Cardiac muscle cell (in vitro differentiated cells and primary cell): Measurements from ENCODE around the gene IRAK3. TPM values are rescaled to one million over a fixed set of nuclear protein-coding genes. Genes with fewer than 3 reads are reported as not detected.
"Not testable (repeated sequence)": the region's sequence is repeated elsewhere in the genome, so short reads cannot be mapped to it uniquely, and the experiment has no call there.

Experiments used
- DNase-seq, 2 donors: peaks; one replicate each; pipeline versions ENCODE4 v3.0.0 to v3.0.0-alpha.2; 2010 to 2017; ENCODE audit warnings: low read depth in 1 of 2, low spot score in 1 of 2
- H3K27ac ChIP-seq: fragments of 200-600 bp; sonication (generic); 2 replicates; pipeline ENCODE4 v1.5.1; 2016
- H3K27me3 ChIP-seq: fragments of 200-600 bp; sonication (generic); 2 replicates; pipeline ENCODE4 v1.6.0; 2016; ENCODE audit warnings: control low read depth
- H3K36me3 ChIP-seq: fragments of 200-600 bp; sonication (generic); 2 replicates; pipeline ENCODE4 v1.5.1; 2016; ENCODE audit warnings: control low read depth
- H3K4me1 ChIP-seq: fragments of 200-600 bp; sonication (generic); 2 replicates; pipeline ENCODE4 v1.8.1; 2017; ENCODE audit warnings: low read depth, mild to moderate bottlenecking, mixed run types
- H3K4me3 ChIP-seq: fragments of 200-600 bp; sonication (generic); 2 replicates; pipeline ENCODE4 v1.5.1; 2016; ENCODE audit warnings: mild to moderate bottlenecking
- H3K9me3 ChIP-seq: fragments of 200-600 bp; sonication (generic); 2 replicates; pipeline ENCODE4 v1.5.1; 2017; ENCODE audit warnings: low read depth, mild to moderate bottlenecking, control low read depth
- CTCF ChIP-seq: IDR thresholded peaks from 2 replicates; pipeline ENCODE4 v1.5.1; 2012; ENCODE audit warnings: low read depth, mild to moderate bottlenecking, low read length
- polyA plus RNA-seq: library from polyadenylated mRNA; unstranded; fragments of >200 nt; fragmentation: Nextera tagmentation; extraction: Ambion mirVana; gene quantifications from 2 replicates; pipeline ENCODE4 v1.2.1, GENCODE V29; 2016
- total RNA-seq: library from RNA; depleted of rRNA; stranded (reverse); fragments of >200 nt; gene quantifications from 2 replicates; pipeline ENCODE4 v1.2.3, GENCODE V29; 2016

Gene IRAK3
- total and polyA plus RNA-seq, 2 experiments from 2014 or later = 0.11 to 0.27 TPM

GRCh38 chr12:66165141-66165540 is 23.9 kb upstream of the IRAK3 start:
- Histone ChIP-seq H3K9me3 (no peaks in the 10 kb centered on the region), H3K4me3 (no peak overlapping the region), H3K36me3 (no peaks in the 10 kb centered on the region), H3K27me3 (no peaks in the 10 kb centered on the region), H3K27ac (no peak overlapping the region), H3K4me1 (no peaks in the 10 kb centered on the region)
- TF ChIP-seq CTCF = no peak
- DNase-seq = no peak

DNA sequence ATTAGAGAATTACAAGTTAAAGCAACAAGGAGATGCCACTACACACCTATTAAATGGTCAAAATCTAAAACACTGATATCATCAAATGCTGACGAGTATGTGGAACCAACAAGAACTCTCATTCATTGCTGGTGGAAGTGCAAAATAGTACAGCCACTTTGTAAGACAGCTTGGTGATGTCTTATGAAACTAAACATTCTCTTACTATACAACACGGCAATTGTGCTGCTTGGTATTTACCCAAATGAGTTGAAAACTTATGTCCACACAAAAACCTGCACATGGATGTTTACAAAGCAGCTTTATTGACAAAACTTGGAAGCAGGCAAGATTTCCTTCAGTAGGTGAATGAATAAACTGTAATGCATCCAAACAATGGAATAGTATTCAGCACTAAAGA is 22.5 kb upstream of the IRAK3 start:
- H3K4me3 ChIP-seq = no peak overlapping the region
- H3K4me1 ChIP-seq = no peaks in the 10 kb centered on the region
- DNase-seq = no peak
- no peak for TF ChIP-seq CTCF
- no peaks in the 10 kb centered on the region for H3K27me3 ChIP-seq
- H3K27ac ChIP-seq = no peak overlapping the region
- H3K36me3 ChIP-seq = no peaks in the 10 kb centered on the region
- H3K9me3 ChIP-seq = no peaks in the 10 kb centered on the region

DNA sequence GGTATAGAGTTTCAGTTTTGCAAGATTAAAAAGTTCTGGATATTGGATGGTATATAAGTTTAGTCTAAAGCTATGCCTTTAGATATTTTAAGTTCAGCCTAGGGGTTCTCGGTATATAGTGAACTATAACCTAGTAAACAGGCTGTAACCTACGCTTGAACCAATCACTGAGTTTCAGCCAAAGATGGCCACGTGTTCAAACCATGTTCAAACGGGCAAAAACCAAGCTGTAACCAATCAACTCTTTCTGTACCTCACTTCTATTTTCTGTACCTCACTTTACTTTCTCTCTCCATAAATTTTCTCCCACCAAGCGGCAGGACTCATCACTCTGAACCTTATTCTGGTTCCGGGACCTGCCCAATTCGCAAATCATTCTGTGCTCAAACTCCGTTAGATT is 20.6 kb upstream of the IRAK3 start:
- Histone ChIP-seq H3K27me3 (no peaks in the 10 kb centered on the region), H3K4me3 (no peak overlapping the region), H3K4me1 (no peaks in the 10 kb centered on the region), H3K27ac (peak overlapping the region; percentile 75), H3K36me3 (no peaks in the 10 kb centered on the region), H3K9me3 (no peaks in the 10 kb centered on the region)
- no peak for DNase-seq
- no peak for TF ChIP-seq CTCF

GRCh38 chr12:66169221-66170170 is 19.5 kb upstream of the IRAK3 start, which contains the start of gene TMBIM4:
Gene TMBIM4 (minus strand): TSS chr12:66169996. CDS start chr12:66169951, 45 bp downstream.
- Histone ChIP-seq H3K9me3 (no peaks in the 10 kb centered on the region), H3K4me3 (peak within 1 kb of the TSS; percentile 40), H3K27ac (peak within 1 kb of the TSS; percentile 75), H3K27me3 (no peaks in the 10 kb centered on the region), H3K36me3 (no peaks in the 10 kb centered on the region), H3K4me1 (no peaks in the 10 kb centered on the region)
- peak; percentile 82 to 96 for DNase-seq
- TF ChIP-seq CTCF = peak; percentile 45

DNA sequence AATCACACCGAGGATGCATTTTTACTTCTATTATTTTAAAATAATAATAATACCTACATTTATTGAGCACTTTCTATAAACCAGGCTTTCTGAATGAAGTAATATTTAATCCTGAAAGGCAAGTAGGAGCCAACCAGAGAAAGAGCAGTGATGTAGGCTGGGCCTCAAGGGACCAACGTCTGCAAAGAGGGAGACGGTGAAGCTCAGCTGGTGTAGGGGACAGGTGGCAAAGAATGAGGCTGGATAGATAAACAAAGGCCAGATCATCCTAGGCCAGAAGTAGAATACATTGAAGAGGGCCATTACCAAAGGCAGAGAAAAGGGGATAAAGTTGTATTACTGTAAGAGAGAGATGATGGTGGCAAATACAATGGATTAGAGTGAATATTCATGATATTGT is 18.4 kb upstream of the IRAK3 start:
- Histone ChIP-seq H3K36me3 (no peaks in the 10 kb centered on the region), H3K27ac (no peak overlapping the region), H3K9me3 (no peaks in the 10 kb centered on the region), H3K4me1 (no peaks in the 10 kb centered on the region), H3K4me3 (no peak overlapping the region), H3K27me3 (no peaks in the 10 kb centered on the region)
- TF ChIP-seq CTCF = no peak
- no peak for DNase-seq

DNA sequence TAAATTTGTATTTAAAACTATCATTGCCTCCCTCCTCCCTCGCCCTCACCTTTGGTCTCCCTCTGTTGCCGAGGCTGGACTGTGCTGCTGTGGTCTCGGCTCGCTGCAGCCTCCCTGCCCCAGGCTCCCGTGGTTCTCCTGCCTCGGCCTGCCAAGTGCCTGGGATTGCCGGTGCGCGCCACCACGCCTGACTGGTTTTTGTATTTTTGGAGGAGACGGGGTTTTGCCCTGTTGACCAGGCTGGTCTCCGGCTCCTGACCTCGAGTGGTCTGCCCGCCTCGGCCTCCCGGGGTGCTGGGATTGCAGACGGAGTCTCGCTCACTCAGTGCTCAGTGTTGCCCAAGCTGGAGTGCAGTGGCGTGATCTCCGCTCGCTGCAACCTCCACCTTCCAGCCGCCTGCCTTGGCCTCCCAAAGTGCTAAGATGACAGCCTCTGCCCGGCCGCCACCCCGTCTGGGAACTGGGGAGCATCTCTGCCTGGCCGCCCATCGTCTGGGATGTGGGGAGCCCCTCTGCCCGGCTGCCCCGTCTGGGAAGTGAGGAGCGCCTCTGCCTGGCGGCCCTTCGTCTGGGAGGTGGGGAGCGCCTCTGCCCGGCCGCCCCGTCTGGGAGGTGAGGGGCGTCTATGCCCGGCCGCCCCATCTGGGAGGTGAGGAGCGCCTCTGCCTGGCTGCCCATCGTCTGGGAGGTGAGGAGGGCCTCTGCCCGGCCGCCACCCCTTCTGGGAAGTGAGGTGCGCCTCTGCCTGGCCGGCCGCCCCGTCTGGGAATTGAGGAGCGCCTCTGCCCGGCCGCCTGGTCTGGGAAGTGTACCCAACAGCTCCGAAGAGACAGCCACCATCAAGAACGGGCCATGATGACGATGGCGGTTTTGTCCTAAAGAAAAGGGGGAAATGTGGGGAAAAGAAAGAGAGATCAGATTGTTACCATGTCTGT is 14.4 kb upstream of the IRAK3 start:
- H3K4me1 ChIP-seq, H3K9me3 ChIP-seq, H3K27ac ChIP-seq, H3K36me3 ChIP-seq, DNase-seq, H3K4me3 ChIP-seq, H3K27me3 ChIP-seq: not testable (repeated sequence)
